ENCODE measurements around the gene IL31.

Gene IL31

DNA sequence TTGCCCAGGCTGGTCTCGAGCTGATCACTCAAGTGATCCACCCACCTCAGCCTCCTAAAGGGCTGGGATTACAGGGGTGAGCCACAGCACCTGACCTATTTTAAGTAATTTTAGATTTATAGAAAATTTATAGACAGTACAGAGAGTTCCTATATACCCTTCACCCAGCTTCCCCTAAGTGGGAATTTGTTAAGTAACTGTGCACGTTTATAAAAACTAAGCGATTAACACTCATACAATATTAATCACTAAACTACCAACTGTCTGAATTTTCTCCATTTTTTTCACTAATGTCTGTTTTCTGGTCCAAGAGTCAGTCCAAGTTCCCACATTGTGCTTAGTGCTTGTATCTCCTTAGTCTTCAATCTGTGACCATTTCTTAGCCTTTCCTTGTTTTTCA, 5.5 kb downstream of the IL31 start:
- no peak for DNase-seq

DNA sequence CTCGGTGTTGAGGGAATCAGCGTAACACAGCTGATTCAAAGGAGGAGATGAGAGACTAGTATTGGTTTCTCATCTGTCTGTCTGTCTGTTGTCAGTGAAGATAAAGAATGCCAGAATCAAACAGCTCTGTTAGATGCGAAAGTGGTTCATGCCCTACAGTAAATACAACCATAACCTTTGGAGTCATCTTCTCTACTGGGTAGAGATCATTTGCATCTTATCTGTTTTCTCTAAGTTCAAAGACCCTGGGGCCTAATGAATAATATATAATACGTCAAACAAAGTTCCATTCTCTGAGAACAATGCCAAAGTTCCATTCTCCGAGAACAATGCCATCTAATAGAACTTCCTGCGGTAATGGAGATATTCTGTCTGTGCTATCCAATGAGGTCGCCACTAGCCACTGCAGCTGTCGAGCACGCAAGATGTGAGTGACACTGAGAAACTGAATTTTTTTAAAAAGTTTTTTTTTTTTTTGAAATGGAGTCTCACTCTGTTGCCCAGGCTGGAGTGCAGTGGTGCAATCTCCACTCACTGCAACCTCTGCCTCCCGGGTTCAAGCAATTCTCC, 6.6 kb downstream of the IL31 start:
- no peaks in the 10 kb centered on the region for H3K9me3 ChIP-seq
- intact Hi-C loops (cut with DNase I; ENCODE audit: low total_unique reads), result no loop called here
- H3K27ac ChIP-seq, result no peak overlapping the region

More for the DNA sequence above, 5.5 kb downstream of the IL31 start:
- Histone ChIP-seq H3K9me3 (no peaks in the 10 kb centered on the region), H3K27me3 (peaks cover 0 to 27% of the 10 kb centered on the region in 2 donors), H3K27ac (no peak overlapping the region), H3K4me3 (no peak overlapping the region), H3K36me3 (no peaks in the 10 kb centered on the region), H3K4me1 (no peaks in the 10 kb centered on the region)
- TF ChIP-seq, protein P1, sequence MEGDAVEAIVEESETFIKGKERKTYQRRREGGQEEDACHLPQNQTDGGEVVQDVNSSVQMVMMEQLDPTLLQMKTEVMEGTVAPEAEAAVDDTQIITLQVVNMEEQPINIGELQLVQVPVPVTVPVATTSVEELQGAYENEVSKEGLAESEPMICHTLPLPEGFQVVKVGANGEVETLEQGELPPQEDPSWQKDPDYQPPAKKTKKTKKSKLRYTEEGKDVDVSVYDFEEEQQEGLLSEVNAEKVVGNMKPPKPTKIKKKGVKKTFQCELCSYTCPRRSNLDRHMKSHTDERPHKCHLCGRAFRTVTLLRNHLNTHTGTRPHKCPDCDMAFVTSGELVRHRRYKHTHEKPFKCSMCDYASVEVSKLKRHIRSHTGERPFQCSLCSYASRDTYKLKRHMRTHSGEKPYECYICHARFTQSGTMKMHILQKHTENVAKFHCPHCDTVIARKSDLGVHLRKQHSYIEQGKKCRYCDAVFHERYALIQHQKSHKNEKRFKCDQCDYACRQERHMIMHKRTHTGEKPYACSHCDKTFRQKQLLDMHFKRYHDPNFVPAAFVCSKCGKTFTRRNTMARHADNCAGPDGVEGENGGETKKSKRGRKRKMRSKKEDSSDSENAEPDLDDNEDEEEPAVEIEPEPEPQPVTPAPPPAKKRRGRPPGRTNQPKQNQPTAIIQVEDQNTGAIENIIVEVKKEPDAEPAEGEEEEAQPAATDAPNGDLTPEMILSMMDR (IDR thresholded peaks at IDR 0.05), result no peak
- intact Hi-C loops (cut with DNase I; ENCODE audit: low total_unique reads), result no loop called here

DNA sequence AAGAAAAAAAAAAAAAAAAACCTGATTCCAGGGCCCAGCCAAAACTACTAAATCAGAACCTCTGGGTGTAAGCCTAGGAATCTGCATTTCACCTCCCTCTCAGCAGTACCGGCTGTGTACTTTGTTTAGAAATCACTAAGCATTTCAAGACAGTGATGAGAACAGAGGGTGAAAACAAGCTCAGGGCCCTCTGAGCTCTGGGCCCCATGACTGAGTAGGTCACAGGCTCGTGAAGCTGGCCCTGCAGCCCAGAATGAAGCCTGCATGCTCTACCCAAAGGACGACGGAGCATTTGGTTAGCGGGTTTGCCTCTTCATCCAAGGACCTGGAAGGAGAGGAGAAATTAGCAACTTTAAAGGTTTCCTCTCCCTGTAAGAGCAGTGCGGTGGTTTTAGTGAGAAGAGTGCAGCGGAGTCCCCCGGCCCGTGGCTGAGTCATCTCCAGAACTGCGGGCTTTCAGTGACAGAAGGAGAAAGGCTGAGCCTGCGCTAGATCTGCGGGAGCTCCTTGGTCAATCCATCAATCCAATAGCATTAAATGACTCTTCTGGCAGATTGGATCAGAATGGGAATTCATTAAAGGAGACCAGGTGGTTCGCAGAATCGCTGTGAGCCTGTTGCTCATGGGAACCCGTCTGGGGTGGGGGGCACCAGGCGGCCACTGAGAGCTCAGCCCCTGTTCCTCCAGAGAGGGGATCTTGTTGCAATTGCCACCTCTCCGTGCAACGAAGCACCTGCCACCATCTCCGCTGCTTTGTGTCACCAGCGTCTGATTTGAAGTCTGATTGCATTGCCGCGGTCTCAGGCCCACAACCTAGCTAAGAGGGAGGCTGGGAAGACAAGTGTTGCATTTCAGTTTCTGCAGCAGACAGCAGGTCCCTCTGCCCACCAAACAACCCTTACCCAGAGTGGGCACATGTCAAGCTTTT, 7.3 kb downstream of the IL31 start:
- TF ChIP-seq, protein P1 (IDR thresholded peaks at IDR 0.05), result no peak
- no peak overlapping the region for H3K27ac ChIP-seq
- H3K27me3 ChIP-seq, result peaks cover 0 to 24% of the 10 kb centered on the region in 2 donors
- H3K9me3 ChIP-seq, result no peaks in the 10 kb centered on the region
- intact Hi-C loops (cut with DNase I; ENCODE audit: low total_unique reads), result no loop called here
- H3K36me3 ChIP-seq, result no peaks in the 10 kb centered on the region
- H3K4me1 ChIP-seq, result no peaks in the 10 kb centered on the region
- DNase-seq, result no peak
- no peak overlapping the region for H3K4me3 ChIP-seq

More for the DNA sequence above, 6.6 kb downstream of the IL31 start:
- Histone ChIP-seq H3K4me1 (no peaks in the 10 kb centered on the region), H3K36me3 (no peaks in the 10 kb centered on the region), H3K27me3 (peaks cover 0 to 27% of the 10 kb centered on the region in 2 donors), H3K4me3 (no peak overlapping the region)
- no peak for DNase-seq
- TF ChIP-seq, protein P1 (IDR thresholded peaks at IDR 0.05), result no peak

DNA sequence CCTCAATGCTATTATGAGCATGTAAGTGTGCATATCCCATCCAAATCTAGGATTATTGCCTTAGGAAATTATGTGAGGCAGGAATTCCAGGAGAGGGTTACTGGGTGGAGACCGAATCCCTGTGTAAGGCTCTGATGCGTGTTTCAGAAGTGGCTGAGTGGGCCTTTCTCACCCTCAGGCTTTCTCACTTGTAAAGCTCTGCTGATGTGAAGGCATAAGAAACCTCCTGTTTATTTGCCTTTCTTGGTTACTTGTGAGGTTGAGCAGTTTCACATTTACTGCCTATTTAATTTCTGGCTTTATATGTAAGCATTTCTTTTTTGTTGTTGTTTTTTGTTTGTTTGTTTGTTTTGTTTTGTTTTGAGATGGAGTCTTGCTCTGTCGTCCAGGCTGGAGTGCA, 11.0 kb downstream of the IL31 start:
- TF ChIP-seq, protein P1 (IDR thresholded peaks at IDR 0.05), result no peak
- no peak for DNase-seq
- H3K27me3 ChIP-seq, result peaks cover 0 to 5% of the 10 kb centered on the region in 2 donors
- H3K36me3 ChIP-seq, result no peaks in the 10 kb centered on the region
- H3K4me1 ChIP-seq, result no peaks in the 10 kb centered on the region
- intact Hi-C loops (cut with DNase I; ENCODE audit: low total_unique reads), result no loop called here
- no peaks in the 10 kb centered on the region for H3K9me3 ChIP-seq
- no peak overlapping the region for H3K4me3 ChIP-seq
- H3K27ac ChIP-seq, result no peak overlapping the region

DNA sequence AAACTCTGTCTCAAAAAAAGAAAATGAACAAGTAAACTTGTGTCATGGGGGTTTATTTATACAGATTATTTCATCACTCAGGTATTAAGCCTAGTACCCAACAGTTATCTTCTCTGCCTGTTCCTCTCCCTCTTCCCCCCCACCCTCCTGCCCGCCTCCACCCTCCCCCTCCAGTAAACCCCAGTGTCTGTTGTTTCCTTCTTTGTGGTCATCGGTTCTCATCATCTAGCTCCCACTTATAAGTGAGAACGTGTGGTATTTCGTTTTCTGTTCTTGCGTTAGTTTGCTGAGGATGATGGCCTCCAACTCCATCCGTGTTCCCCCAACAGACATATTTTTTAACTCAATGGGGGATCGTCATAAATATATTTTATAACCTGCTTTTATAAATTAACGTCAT, 12.3 kb downstream of the IL31 start:
- Histone ChIP-seq H3K9me3 (no peaks in the 10 kb centered on the region), H3K36me3 (no peaks in the 10 kb centered on the region), H3K4me3 (no peak overlapping the region), H3K27ac (no peak overlapping the region), H3K4me1 (no peaks in the 10 kb centered on the region), H3K27me3 (peaks cover 0 to 5% of the 10 kb centered on the region in 2 donors)
- no peak for DNase-seq
- TF ChIP-seq, protein P1 (IDR thresholded peaks at IDR 0.05), result no peak
- intact Hi-C loops (cut with DNase I; ENCODE audit: low total_unique reads), result no loop called here
